Nasal cavity respiratory epithelium epithelial cell of viscerocranial mucosa (primary cell): ENCODE data around the gene UCMA. TPM values are rescaled to one million over a fixed set of nuclear protein-coding genes. Genes with fewer than 3 reads are reported as not detected.

Source experiments
- total RNA-seq: library from RNA; depleted of rRNA; stranded (reverse); fragments of >200 nt; gene quantifications from 2 replicates; pipeline ENCODE4 v1.2.3, GENCODE V29; 2014

The UCMA gene, protein sequence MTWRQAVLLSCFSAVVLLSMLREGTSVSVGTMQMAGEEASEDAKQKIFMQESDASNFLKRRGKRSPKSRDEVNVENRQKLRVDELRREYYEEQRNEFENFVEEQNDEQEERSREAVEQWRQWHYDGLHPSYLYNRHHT
- not detected in 2 replicates for total RNA-seq

DNA sequence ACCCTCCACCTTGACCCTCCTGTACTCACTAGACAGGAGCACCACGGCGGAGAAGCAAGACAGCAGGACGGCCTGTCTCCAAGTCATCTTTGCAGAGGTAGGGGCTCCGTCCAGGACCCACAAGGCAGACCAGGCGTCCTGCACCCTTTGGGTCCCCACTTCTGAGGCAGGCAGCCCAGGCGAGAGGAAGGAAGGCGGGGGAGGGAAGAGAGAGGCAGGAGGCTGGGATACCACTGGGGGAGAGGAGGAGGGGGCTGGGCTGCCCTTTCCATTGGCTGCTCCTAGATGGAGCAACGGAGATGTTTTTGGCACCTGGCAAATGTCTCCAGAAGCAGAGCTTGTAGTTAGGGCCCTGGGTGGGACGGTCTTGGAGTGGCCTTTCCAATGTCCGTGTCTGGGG, at the start of gene UCMA:
Gene UCMA (minus strand): TSS at position 203 of the 400 bp plus-strand sequence. CDS start 116 bp downstream, at position 87.

Other genes starting within 250 kb of the UCMA start
- under 0.01 and 1.00 TPM in 2 replicates for gene CCDC3, start 232.7 kb downstream of the UCMA start, total RNA-seq
- gene OPTN, start 134.2 kb downstream of the UCMA start, total RNA-seq, result 74.5 and 190 TPM in 2 replicates
- gene MCM10, start 72.8 kb downstream of the UCMA start, total RNA-seq, result 0.21 and 0.34 TPM in 2 replicates
- 7.9 and 11.6 TPM in 2 replicates for gene PHYH, start 65.7 kb upstream of the UCMA start, total RNA-seq
- gene SEPHS1, start 113.9 kb upstream of the UCMA start, total RNA-seq, result 21.9 and 34.8 TPM in 2 replicates